Non-pigmented ciliary epithelial cell (primary cell): Measurements from ENCODE around the gene TSLP.

Source experiments
- DNase-seq: peaks from one replicate; pipeline ENCODE4 v3.0.0-alpha.2; 2010; ENCODE audit warnings: low read depth

The TSLP gene

GRCh38 chr5:111071413-111071812 lies at the start of gene TSLP:
Gene TSLP, plus strand, starts transcription at chr5:111071713. Its CDS starts 178 bp downstream, at chr5:111071891.
- no peak for DNase-seq

- no peak for DNase-seq
Measured at GRCh38 chr5:111022301-111022700, 49.2 kb upstream of the TSLP start.

GRCh38 chr5:111028865-111029264 lies 42.6 kb upstream of the TSLP start:
- no peak for DNase-seq

- DNase-seq = peak; percentile 78
Measured at GRCh38 chr5:111043712-111044506, 27.6 kb upstream of the TSLP start.

- no peak for DNase-seq
Measured at GRCh38 chr5:111058064-111058463, 13.4 kb upstream of the TSLP start.

- no peak for DNase-seq
Measured at GRCh38 chr5:111060169-111060568, 11.3 kb upstream of the TSLP start.

- no peak for DNase-seq
Measured at GRCh38 chr5:111061618-111062017, 9.9 kb upstream of the TSLP start.

GRCh38 chr5:111063709-111064322 lies 7.7 kb upstream of the TSLP start:
- DNase-seq = no peak

GRCh38 chr5:111066261-111066938 lies 5.1 kb upstream of the TSLP start:
- DNase-seq = no peak

GRCh38 chr5:111068213-111068612 lies 3.3 kb upstream of the TSLP start:
- DNase-seq = no peak

GRCh38 chr5:111069839-111070238 lies 1.7 kb upstream of the TSLP start:
- peak; percentile 54 for DNase-seq

GRCh38 chr5:111070272-111071134 lies 1.0 kb upstream of the TSLP start:
- DNase-seq = no peak

GRCh38 chr5:111072949-111073682 lies 1.6 kb downstream of the TSLP start:
- DNase-seq = no peak

- DNase-seq = no peak
Measured at GRCh38 chr5:111074244-111074643, 2.7 kb downstream of the TSLP start.

- peak; percentile 57 for DNase-seq
Measured at GRCh38 chr5:111075520-111075919, 4.0 kb downstream of the TSLP start.

- no peak for DNase-seq
Measured at GRCh38 chr5:111076091-111076490, 4.6 kb downstream of the TSLP start.

GRCh38 chr5:111077678-111078077 lies 6.2 kb downstream of the TSLP start:
- no peak for DNase-seq

- no peak for DNase-seq
Measured at GRCh38 chr5:111079846-111080245, 8.3 kb downstream of the TSLP start.

- no peak for DNase-seq
Measured at GRCh38 chr5:111083323-111083722, 11.8 kb downstream of the TSLP start.

- peak; percentile 72 for DNase-seq
Measured at GRCh38 chr5:111092062-111092853, 20.7 kb downstream of the TSLP start, which contains the start of gene WDR36. Gene WDR36, plus strand, starts transcription at chr5:111092348. Its CDS starts 109 bp downstream, at chr5:111092457.
